ENCODE measurements around the gene FAM114A2. TPM values are rescaled to one million over a fixed set of nuclear protein-coding genes. Genes with fewer than 3 reads are reported as not detected.
"Not testable (repeated sequence)": the region's sequence is repeated elsewhere in the genome, so short reads cannot be mapped to it uniquely, and the experiment has no call there.

The FAM114A2 gene
- total RNA-seq, 1 donor: 42.3 TPM

DNA sequence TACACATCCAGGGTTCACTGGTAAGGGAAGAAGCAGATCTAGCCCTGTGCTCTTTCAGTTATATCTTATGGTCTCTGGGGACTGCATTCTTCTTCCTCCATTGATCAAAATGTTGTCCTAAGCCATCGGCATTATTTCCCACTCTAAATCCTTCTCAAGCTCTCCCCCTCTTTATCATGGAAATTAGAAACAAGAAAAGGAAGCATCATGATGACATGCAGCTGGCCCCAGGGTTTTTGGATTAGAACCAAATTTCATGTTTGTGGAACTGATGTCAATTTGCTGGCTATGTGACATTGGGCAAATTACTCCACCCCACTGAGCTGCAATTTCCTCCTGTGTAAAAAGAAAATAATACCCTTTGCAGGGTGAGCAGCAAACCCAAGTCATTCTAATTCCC is 39.6 kb upstream of the FAM114A2 start:
- TF ChIP-seq CTCF (IDR thresholded peaks at IDR 0.05; ENCODE audit: insufficient read depth, low read depth, low read length): no peak
- DNase-seq (ENCODE audit: low read depth): no peak
- no peak overlapping the region for H3K4me3 ChIP-seq (ENCODE audit: low read depth, low read length)

- no peak overlapping the region for H3K4me3 ChIP-seq (ENCODE audit: low read depth, low read length)
- no peak for TF ChIP-seq CTCF (IDR thresholded peaks at IDR 0.05; ENCODE audit: insufficient read depth, low read depth, low read length)
- DNase-seq (ENCODE audit: low read depth): peak; percentile 15
Measured at GRCh38 chr5:154077696-154078095, 39.0 kb upstream of the FAM114A2 start.

DNA sequence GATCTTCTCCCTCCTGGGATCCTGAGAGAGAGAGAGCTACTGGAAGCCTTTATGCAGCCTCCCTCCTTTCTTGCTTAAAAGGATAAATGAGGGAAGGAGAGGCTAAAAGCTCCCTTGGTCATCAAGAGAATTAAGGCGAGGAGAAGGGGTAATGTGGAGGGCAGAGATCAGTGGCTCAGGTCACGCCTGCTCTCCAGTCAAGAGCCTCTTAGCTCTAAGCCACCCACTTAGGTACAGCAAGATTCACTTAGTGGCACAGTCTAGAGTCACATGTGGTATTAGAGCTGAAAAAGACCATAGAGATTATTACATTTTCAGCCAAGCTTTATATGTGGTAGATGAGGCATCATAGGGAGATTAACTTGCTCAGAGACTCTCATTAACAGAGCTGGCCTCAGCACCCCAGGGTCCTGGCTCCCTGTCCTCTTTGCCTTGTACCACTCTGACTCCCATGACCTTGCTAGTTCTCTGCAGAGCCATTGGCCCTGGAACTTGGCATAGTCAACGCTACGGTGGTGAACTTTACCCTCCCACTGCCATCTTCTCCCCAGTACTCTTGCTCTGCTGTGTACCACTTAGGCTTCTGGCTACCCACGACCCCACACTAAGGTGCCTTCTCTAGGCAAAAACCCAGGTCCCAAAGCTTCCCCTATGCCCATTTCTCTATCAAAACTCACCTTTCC is 37.7 kb upstream of the FAM114A2 start:
- TF ChIP-seq CTCF (IDR thresholded peaks at IDR 0.05; ENCODE audit: insufficient read depth, low read depth, low read length): no peak
- H3K4me3 ChIP-seq (ENCODE audit: low read depth, low read length): no peak overlapping the region
- DNase-seq (ENCODE audit: low read depth): no peak

DNA sequence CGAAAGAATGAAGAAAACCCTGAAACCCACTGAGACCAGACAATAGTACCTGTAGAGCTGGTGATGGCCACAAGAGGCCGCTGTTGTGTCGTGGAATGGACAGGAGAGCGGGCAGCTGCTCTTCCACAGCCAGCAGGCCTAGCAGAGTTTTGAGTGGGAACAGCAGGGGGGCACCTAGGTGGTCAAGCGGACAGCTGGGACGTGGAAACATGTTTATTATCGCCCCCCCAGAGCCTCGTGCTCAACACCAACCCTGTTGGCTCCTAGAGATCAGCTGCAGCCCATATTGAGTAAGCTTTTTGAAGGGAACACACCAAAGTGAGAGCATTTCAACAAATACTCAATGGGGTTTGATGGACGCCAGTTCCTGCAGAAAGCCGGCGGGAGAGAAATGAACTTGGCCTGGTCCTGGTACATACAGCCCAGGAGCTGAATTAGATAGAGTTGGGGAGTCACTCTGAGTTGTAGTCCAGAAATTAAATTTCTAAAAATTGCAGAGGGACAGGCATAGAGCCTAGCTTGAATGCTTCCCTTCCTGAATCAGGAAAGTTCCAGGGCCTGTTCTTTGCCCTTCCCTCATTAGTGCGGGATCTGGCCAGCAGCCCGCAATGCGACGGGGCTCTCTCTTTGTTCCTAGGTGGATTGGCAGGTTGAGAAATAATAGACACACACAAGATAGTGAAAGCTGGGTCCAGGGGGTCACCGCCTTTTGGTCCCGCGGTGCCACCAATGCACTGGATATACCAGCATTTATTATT is 33.9 kb upstream of the FAM114A2 start:
- no peak overlapping the region for H3K4me3 ChIP-seq (ENCODE audit: low read depth, low read length)
- peak; percentile 75 for DNase-seq (ENCODE audit: low read depth)

DNA sequence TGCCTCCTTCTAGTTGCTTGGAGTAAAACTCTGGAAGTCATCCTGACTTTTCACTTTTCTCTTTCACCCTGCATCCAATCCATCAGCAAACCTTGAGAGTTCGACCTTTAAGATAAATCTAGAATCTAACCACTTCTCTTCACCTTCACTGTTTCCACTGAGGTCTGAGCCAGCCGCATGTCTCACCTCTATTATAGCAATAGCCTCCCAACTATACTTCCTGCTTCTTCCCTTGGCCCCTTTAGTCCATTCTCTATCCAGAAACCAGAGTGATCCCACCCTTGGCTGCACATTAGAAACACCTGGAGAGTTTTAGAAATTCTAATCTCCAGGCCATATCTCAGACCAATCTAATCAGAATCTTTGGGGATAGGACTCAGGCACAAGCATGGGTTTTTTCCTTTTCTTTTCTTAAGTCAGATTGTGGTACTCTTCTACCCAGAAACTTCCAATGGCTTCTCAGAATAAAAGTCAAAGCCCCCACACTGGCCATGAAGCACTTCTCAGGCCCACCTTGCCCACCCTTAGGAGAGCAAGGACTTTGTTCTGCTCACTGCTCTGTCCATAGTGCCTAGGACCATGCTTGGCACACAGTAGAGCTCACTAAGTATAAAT is 33.2 kb upstream of the FAM114A2 start:
- no peak for TF ChIP-seq CTCF (IDR thresholded peaks at IDR 0.05; ENCODE audit: insufficient read depth, low read depth, low read length)
- no peak for DNase-seq (ENCODE audit: low read depth)
- H3K4me3 ChIP-seq (ENCODE audit: low read depth, low read length): peak overlapping the region; percentile 14

More for the DNA sequence above, 33.9 kb upstream of the FAM114A2 start:
- peak; percentile 98 for TF ChIP-seq CTCF (IDR thresholded peaks at IDR 0.05; ENCODE audit: insufficient read depth, low read depth, low read length)

DNA sequence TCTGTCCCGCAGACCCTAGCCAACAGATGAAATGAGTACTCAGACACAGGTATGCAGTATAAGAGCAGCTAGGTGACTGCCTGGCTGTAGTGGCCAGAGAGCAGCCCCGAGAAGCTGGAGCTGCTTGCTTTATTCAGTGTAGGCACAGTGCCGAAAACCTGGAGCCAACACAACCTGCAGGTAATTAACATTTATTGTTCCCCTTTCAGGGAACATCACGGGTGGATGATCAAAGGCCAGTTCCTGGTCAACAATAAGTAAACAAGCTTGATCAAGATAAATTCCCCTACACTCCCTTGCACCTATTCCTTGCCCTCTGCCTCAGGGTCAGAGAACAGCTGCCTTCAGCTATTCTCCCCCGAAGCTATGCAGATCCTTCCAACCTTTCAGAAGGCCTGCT is 31.1 kb upstream of the FAM114A2 start:
- DNase-seq (ENCODE audit: low read depth): not testable (repeated sequence)

DNA sequence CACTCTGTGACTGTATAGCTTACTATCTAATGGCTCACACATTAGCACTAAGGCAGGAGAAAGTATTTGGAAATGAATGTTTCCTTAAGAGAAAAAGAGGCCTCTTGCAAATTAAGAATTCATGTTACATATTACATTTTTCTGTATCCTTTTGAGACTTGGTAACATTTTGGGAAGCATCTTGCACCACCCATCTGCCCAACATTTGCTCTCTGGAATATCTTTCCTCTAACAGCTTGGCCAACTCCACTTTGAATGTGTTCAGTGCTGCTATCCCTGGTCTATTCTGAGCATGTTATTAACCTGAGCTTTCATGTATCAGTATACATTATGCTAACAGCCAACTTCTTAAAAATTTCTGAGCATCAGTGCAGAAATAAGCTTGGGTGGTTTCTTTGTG is 27.3 kb upstream of the FAM114A2 start:
- no peak for DNase-seq (ENCODE audit: low read depth)
- no peak overlapping the region for H3K4me3 ChIP-seq (ENCODE audit: low read depth, low read length)
- no peak for TF ChIP-seq CTCF (IDR thresholded peaks at IDR 0.05; ENCODE audit: insufficient read depth, low read depth, low read length)

More for the DNA sequence above, 31.1 kb upstream of the FAM114A2 start:
- not testable (repeated sequence) for H3K4me3 ChIP-seq (ENCODE audit: low read depth, low read length)
